Activated CD8-positive, alpha-beta memory T cell treated with anti-CD3 and anti-CD28 coated beads, Interleukin-2, amount 10 ng/mL, durations not matched to agents 7 days and 5 days (primary cell): ENCODE measurements around the gene CLDN9. TPM values are rescaled to one million over a fixed set of nuclear protein-coding genes. Genes with fewer than 3 reads are reported as not detected.

ENCODE experiments used
- ATAC-seq: fragments of 150-1000 bp; cut with Tn5 transposase; one replicate; pipeline ENCODE4 v1.10.0; 2021; ENCODE audit warnings: moderate library complexity
- CTCF ChIA-PET: fragments of 350-600 bp; sonication (Branson Sonifier 250); formaldehyde crosslinking; loops from one replicate; lab custom pipeline; 2021; ENCODE audit warnings: antibody characterized with exemption; lab: Charles Lee
- DNase-seq: peaks from one replicate; pipeline ENCODE4 v3.0.0-alpha.2; 2020
- H3K27ac Mint-ChIP-seq: one replicate; pipeline ENCODE4 v1.8.0; 2021; ENCODE audit warnings: mild to moderate bottlenecking, mixed read lengths
- H3K27me3 Mint-ChIP-seq: one replicate; pipeline ENCODE4 v1.8.0; 2021; ENCODE audit warnings: mixed read lengths
- H3K36me3 Mint-ChIP-seq: one replicate; pipeline ENCODE4 v1.8.0; 2021; ENCODE audit warnings: mild to moderate bottlenecking, mixed read lengths
- H3K4me1 Mint-ChIP-seq: one replicate; pipeline ENCODE4 v1.8.0; 2021; ENCODE audit warnings: mixed read lengths
- H3K4me3 Mint-ChIP-seq: one replicate; pipeline ENCODE4 v1.8.0; 2021; ENCODE audit warnings: mild to moderate bottlenecking, moderate library complexity, mixed read lengths
- H3K9me3 Mint-ChIP-seq: one replicate; pipeline ENCODE4 v1.8.0; 2022; ENCODE audit warnings: low read depth, mixed read lengths
- total RNA-seq, 2 experiments: library from RNA; stranded (reverse); gene quantifications; one replicate each; pipeline ENCODE4 v1.2.3, GENCODE V29; 2021

Gene CLDN9
- total RNA-seq, 2 experiments from 2014 or later: 0.09 to 0.15 TPM

- H3K4me3 Mint-ChIP-seq: peak overlapping the region; percentile 73
- peaks cover 36% of the 10 kb centered on the region for H3K4me1 Mint-ChIP-seq
- peak; percentile 71 for ATAC-seq
- no peaks in the 10 kb centered on the region for H3K9me3 Mint-ChIP-seq
- DNase-seq: peak; percentile 91
- H3K36me3 Mint-ChIP-seq: peaks cover 15% of the 10 kb centered on the region
- H3K27me3 Mint-ChIP-seq: peaks cover 15% of the 10 kb centered on the region
- CTCF ChIA-PET: interaction anchor here (0.5 to 2.0 kb wide), 19 partner anchors 8 to 363 kb away, joined by 3 to 28 read pairs (median 3); partner anchors contain the start of genes PKMYT1 and TNFRSF12A
- peak overlapping the region; percentile 77 for H3K27ac Mint-ChIP-seq
Measured at GRCh38 chr16:2969545-2970521, 42.9 kb upstream of the CLDN9 start.

GRCh38 chr16:2970563-2970962, 42.2 kb upstream of the CLDN9 start:
- Mint-ChIP-seq H3K9me3 (no peaks in the 10 kb centered on the region), H3K27ac (peak overlapping the region; percentile 60), H3K27me3 (peaks cover 11% of the 10 kb centered on the region), H3K36me3 (peaks cover 15% of the 10 kb centered on the region), H3K4me1 (peaks cover 32% of the 10 kb centered on the region), H3K4me3 (peak overlapping the region; percentile 73)
- CTCF ChIA-PET: interaction anchor here (0.5 to 2.0 kb wide), 14 partner anchors 9 to 363 kb away, joined by 3 to 28 read pairs (median 3); partner anchors contain the start of genes PKMYT1 and TNFRSF12A
- ATAC-seq: no peak
- DNase-seq: no peak

- CTCF ChIA-PET: interaction anchor here (1.1 to 2.2 kb wide), 2 partner anchors 44 to 57 kb away, joined by 4 to 10 read pairs; no protein-coding TSS in a partner anchor
- Mint-ChIP-seq H3K4me3 (peak overlapping the region; percentile 73), H3K27ac (peak overlapping the region; percentile 60)
Measured at GRCh38 chr16:2971134-2971984, 41.4 kb upstream of the CLDN9 start.

GRCh38 chr16:2971985-2972784, 40.5 kb upstream of the CLDN9 start:
- Mint-ChIP-seq H3K9me3 (no peaks in the 10 kb centered on the region), H3K4me3 (no peak overlapping the region)
- CTCF ChIA-PET: interaction anchor here (0.8 to 2.2 kb wide), 3 partner anchors 45 to 90 kb away, joined by 3 to 10 read pairs (median 4); partner anchors contain the start of gene FLYWCH2

More at GRCh38 chr16:2971134-2971984, 41.4 kb upstream of the CLDN9 start:
- no peak for DNase-seq
- Mint-ChIP-seq H3K27me3 (peaks cover 9% of the 10 kb centered on the region), H3K9me3 (no peaks in the 10 kb centered on the region), H3K4me1 (peaks cover 26% of the 10 kb centered on the region), H3K36me3 (peaks cover 16% of the 10 kb centered on the region)
- no peak for ATAC-seq

GRCh38 chr16:2973093-2973492, 39.6 kb upstream of the CLDN9 start:
- DNase-seq (no peak), ATAC-seq (no peak)
- Mint-ChIP-seq H3K4me1 (peaks cover 29% of the 10 kb centered on the region), H3K9me3 (no peaks in the 10 kb centered on the region), H3K27me3 (peaks cover 6% of the 10 kb centered on the region), H3K36me3 (peaks cover 26% of the 10 kb centered on the region), H3K27ac (no peak overlapping the region), H3K4me3 (no peak overlapping the region)
- CTCF ChIA-PET: interaction anchor here (2.2 kb wide), 1 partner anchor 56 kb away, joined by 10 read pairs; no protein-coding TSS in a partner anchor

More at GRCh38 chr16:2971985-2972784, 40.5 kb upstream of the CLDN9 start:
- no peak for ATAC-seq
- Mint-ChIP-seq H3K27me3 (peaks cover 9% of the 10 kb centered on the region), H3K27ac (no peak overlapping the region), H3K4me1 (peaks cover 27% of the 10 kb centered on the region), H3K36me3 (peaks cover 20% of the 10 kb centered on the region)
- no peak for DNase-seq

- no peaks in the 10 kb centered on the region for H3K9me3 Mint-ChIP-seq
- peaks cover 26% of the 10 kb centered on the region for H3K36me3 Mint-ChIP-seq
- H3K4me1 Mint-ChIP-seq: peaks cover 25% of the 10 kb centered on the region
- H3K27ac Mint-ChIP-seq: no peak overlapping the region
- H3K4me3 Mint-ChIP-seq: no peak overlapping the region
- CTCF ChIA-PET: interaction anchor here (2.2 kb wide), 1 partner anchor 55 kb away, joined by 10 read pairs; no protein-coding TSS in a partner anchor
- no peaks in the 10 kb centered on the region for H3K27me3 Mint-ChIP-seq
- ATAC-seq: no peak
- no peak for DNase-seq
Measured at GRCh38 chr16:2973605-2974318, 39.0 kb upstream of the CLDN9 start.

- Mint-ChIP-seq H3K27me3 (no peaks in the 10 kb centered on the region), H3K9me3 (no peaks in the 10 kb centered on the region), H3K36me3 (peaks cover 26% of the 10 kb centered on the region), H3K4me3 (no peak overlapping the region), H3K27ac (no peak overlapping the region), H3K4me1 (peaks cover 26% of the 10 kb centered on the region)
- DNase-seq: no peak
- CTCF ChIA-PET: interaction anchor here (1.0 kb wide), 1 partner anchor 11 kb away, joined by 3 read pairs; no protein-coding TSS in a partner anchor
- no peak for ATAC-seq
Measured at GRCh38 chr16:2974319-2975056, 38.2 kb upstream of the CLDN9 start.

GRCh38 chr16:2975161-2975795, 37.4 kb upstream of the CLDN9 start:
- CTCF ChIA-PET: interaction anchor here (1.0 kb wide), 1 partner anchor 12 kb away, joined by 3 read pairs; no protein-coding TSS in a partner anchor
- no peak for ATAC-seq
- H3K4me3 Mint-ChIP-seq: no peak overlapping the region

GRCh38 chr16:2976201-2976600, 36.5 kb upstream of the CLDN9 start:
- CTCF ChIA-PET: no interaction called here
- Mint-ChIP-seq H3K27ac (no peak overlapping the region), H3K36me3 (peaks cover 25% of the 10 kb centered on the region), H3K4me3 (no peak overlapping the region), H3K9me3 (no peaks in the 10 kb centered on the region), H3K4me1 (peaks cover 24% of the 10 kb centered on the region), H3K27me3 (no peaks in the 10 kb centered on the region)
- no peak for DNase-seq
- ATAC-seq: no peak

More at GRCh38 chr16:2975161-2975795, 37.4 kb upstream of the CLDN9 start:
- Mint-ChIP-seq H3K9me3 (no peaks in the 10 kb centered on the region), H3K27ac (no peak overlapping the region), H3K36me3 (peaks cover 26% of the 10 kb centered on the region), H3K27me3 (no peaks in the 10 kb centered on the region), H3K4me1 (peaks cover 27% of the 10 kb centered on the region)
- DNase-seq: no peak

GRCh38 chr16:2976673-2977072, 36.0 kb upstream of the CLDN9 start:
- Mint-ChIP-seq H3K36me3 (peaks cover 24% of the 10 kb centered on the region), H3K27me3 (no peaks in the 10 kb centered on the region), H3K9me3 (no peaks in the 10 kb centered on the region), H3K4me3 (no peak overlapping the region), H3K27ac (no peak overlapping the region), H3K4me1 (peaks cover 26% of the 10 kb centered on the region)
- CTCF ChIA-PET: no interaction called here
- ATAC-seq: no peak
- no peak for DNase-seq

GRCh38 chr16:2977440-2977839, 35.3 kb upstream of the CLDN9 start:
- no peaks in the 10 kb centered on the region for H3K9me3 Mint-ChIP-seq
- no peak overlapping the region for H3K27ac Mint-ChIP-seq
- no peak for ATAC-seq
- peaks cover 3% of the 10 kb centered on the region for H3K27me3 Mint-ChIP-seq
- H3K4me1 Mint-ChIP-seq: peaks cover 25% of the 10 kb centered on the region
- CTCF ChIA-PET: interaction anchor here (1.1 to 1.3 kb wide), 3 partner anchors 10 to 26 kb away, joined by 3 to 8 read pairs (median 4); no protein-coding TSS in a partner anchor
- no peak overlapping the region for H3K4me3 Mint-ChIP-seq
- peaks cover 22% of the 10 kb centered on the region for H3K36me3 Mint-ChIP-seq
- DNase-seq: no peak
